Smooth muscle cell (in vitro differentiated cells): ENCODE measurements around the gene CDC42BPA. TPM values are rescaled to one million over a fixed set of nuclear protein-coding genes. Genes with fewer than 3 reads are reported as not detected.
A peak's percentile ranks its signal among the peaks of the same experiment; 100 is the strongest.

ENCODE experiments used
- DNase-seq: peaks from one replicate; lab custom pipeline; 2025; ENCODE audit not compliant: unreplicated experiment; lab: John Stamatoyannopoulos, UW
- H2AFZ ChIP-seq: fragments of 200-600 bp; sonication (generic); 2 replicates; pipeline ENCODE4 v1.6.0; 2016; ENCODE audit warnings: antibody characterized with exemption, low read depth, mild to moderate bottlenecking
- H3F3A ChIP-seq: fragments of 200-600 bp; sonication (generic); 2 replicates; pipeline ENCODE4 v1.6.0; 2017; ENCODE audit warnings: antibody characterized with exemption, low read depth
- H3K27ac ChIP-seq: fragments of 200-600 bp; sonication (generic); 2 replicates; pipeline ENCODE4 v1.5.1; 2016; ENCODE audit warnings: low read depth, mild to moderate bottlenecking
- H3K27me3 ChIP-seq: fragments of 200-600 bp; sonication (generic); 2 replicates; pipeline ENCODE4 v1.6.1; 2016; ENCODE audit warnings: low read depth, mild to moderate bottlenecking
- H3K36me3 ChIP-seq: fragments of 200-600 bp; sonication (generic); 2 replicates; pipeline ENCODE4 v1.5.1; 2016; ENCODE audit warnings: low read depth
- H3K4me1 ChIP-seq: fragments of 200-600 bp; sonication (generic); 2 replicates; pipeline ENCODE4 v1.5.1; 2016; ENCODE audit warnings: low read depth
- H3K4me2 ChIP-seq: fragments of 200-600 bp; sonication (generic); 2 replicates; pipeline ENCODE4 v1.6.0; 2016; ENCODE audit warnings: mild to moderate bottlenecking
- H3K4me3 ChIP-seq: fragments of 200-600 bp; sonication (generic); 2 replicates; pipeline ENCODE4 v1.5.1; 2016; ENCODE audit warnings: mild to moderate bottlenecking
- H3K79me2 ChIP-seq: fragments of 200-600 bp; sonication (generic); 2 replicates; pipeline ENCODE4 v1.6.0; 2016; ENCODE audit warnings: low read depth, mild to moderate bottlenecking
- H3K9ac ChIP-seq: fragments of 200-600 bp; sonication (generic); 2 replicates; pipeline ENCODE4 v1.6.0; 2016; ENCODE audit warnings: low read depth
- H3K9me3 ChIP-seq: fragments of 200-600 bp; sonication (generic); replicated peaks from 2 replicates; pipeline ENCODE4 v1.5.1; 2016; ENCODE audit warnings: low read depth
- H4K20me1 ChIP-seq: fragments of 200-600 bp; sonication (generic); 2 replicates; pipeline ENCODE4 v1.6.0; 2016; ENCODE audit warnings: low read depth
- WGBS: methylation state at CpG from one replicate; pipeline ENCODE4 v1.1.7; 2016; ENCODE audit warnings: low lambda C conversion rate; 5-methylcytosine and 5-hydroxymethylcytosine counted together
- polyA plus RNA-seq: library from polyadenylated mRNA; unstranded; fragments of >200 nt; fragmentation: Nextera tagmentation; extraction: Ambion mirVana; gene quantifications from 2 replicates; pipeline ENCODE4 v1.2.1, GENCODE V29; 2016
- total RNA-seq: library from RNA; depleted of rRNA; stranded (reverse); fragments of >200 nt; gene quantifications from 2 replicates; pipeline ENCODE4 v1.2.3, GENCODE V29; 2014
- TF ChIP-seq, protein P1 (sequence below): fragments of 200-600 bp; sonication (generic); IDR thresholded peaks from 2 replicates; pipeline ENCODE4 v1.5.1; 2017; ENCODE audit warnings: borderline replicate concordance, mild to moderate bottlenecking, antibody characterized with exemption; ENCODE audit not compliant: insufficient read depth, poor library complexity, severe bottlenecking

Gene CDC42BPA
- total and polyA plus RNA-seq, 2 experiments from 2014 or later, result 14.8 to 34.9 TPM

DNA sequence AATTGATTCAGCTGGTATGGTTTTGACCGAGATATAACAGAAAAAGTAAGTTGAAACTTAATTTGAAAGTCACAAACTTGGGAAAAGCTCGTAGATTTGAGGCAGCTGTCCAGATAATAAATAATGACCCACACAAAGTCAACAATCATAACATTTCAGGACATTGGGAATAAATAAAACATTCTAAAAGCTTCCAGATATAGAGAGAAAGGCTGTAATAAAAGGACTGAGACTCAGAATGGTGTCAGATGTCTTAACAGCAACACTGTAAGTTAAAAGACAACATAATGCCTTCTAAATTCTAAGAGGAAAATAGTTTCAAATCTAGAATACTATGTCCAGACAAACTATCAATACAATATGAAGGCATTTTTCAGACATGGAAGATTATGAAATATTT lies 163.3 kb downstream of the CDC42BPA start:
- TF ChIP-seq, protein P1, sequence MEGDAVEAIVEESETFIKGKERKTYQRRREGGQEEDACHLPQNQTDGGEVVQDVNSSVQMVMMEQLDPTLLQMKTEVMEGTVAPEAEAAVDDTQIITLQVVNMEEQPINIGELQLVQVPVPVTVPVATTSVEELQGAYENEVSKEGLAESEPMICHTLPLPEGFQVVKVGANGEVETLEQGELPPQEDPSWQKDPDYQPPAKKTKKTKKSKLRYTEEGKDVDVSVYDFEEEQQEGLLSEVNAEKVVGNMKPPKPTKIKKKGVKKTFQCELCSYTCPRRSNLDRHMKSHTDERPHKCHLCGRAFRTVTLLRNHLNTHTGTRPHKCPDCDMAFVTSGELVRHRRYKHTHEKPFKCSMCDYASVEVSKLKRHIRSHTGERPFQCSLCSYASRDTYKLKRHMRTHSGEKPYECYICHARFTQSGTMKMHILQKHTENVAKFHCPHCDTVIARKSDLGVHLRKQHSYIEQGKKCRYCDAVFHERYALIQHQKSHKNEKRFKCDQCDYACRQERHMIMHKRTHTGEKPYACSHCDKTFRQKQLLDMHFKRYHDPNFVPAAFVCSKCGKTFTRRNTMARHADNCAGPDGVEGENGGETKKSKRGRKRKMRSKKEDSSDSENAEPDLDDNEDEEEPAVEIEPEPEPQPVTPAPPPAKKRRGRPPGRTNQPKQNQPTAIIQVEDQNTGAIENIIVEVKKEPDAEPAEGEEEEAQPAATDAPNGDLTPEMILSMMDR, result no peak
- Histone ChIP-seq H3K27me3 (no peaks in the 10 kb centered on the region), H3K4me3 (no peak overlapping the region), H3F3A (no peaks in the 10 kb centered on the region), H3K36me3 (peaks cover 3% of the 10 kb centered on the region), H3K79me2 (peaks cover 17% of the 10 kb centered on the region), H3K4me1 (no peaks in the 10 kb centered on the region), H4K20me1 (peaks cover 4% of the 10 kb centered on the region), H3K27ac (no peak overlapping the region), H3K9me3 (peaks cover 4% of the 10 kb centered on the region), H2AFZ (no peak overlapping the region), H3K9ac (no peak overlapping the region), H3K4me2 (no peak overlapping the region)
- DNase-seq, result no peak
- WGBS, result 94% methylated on average over 2 of the region's 2 CpGs

DNA sequence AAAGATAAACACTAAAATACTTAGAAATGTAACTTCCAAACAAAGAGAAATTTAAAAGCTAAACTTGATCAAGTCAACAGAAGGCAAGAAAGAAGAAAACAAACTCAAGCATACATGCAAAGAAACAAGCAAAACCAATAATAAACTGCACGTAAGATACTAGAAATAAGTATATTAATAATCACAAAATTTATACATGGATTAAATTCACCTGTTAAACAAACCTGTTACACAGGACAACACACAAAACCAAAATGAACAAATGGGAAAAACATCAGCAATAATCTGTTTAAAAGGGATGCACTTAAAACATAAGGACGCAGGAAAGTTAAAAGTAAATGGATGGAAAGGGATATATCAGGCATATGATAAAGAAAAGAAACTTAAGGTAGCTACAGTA lies 165.8 kb downstream of the CDC42BPA start:
- H3K9ac ChIP-seq, result no peak overlapping the region
- H2AFZ ChIP-seq, result no peak overlapping the region
- TF ChIP-seq, protein P1, result no peak
- H3K79me2 ChIP-seq, result peaks cover 21% of the 10 kb centered on the region
- no peaks in the 10 kb centered on the region for H3F3A ChIP-seq
- no peak overlapping the region for H3K27ac ChIP-seq
- H3K4me3 ChIP-seq, result no peak overlapping the region
- no peak overlapping the region for H3K4me2 ChIP-seq
- DNase-seq, result no peak
- H3K27me3 ChIP-seq, result no peaks in the 10 kb centered on the region
- peaks cover 4% of the 10 kb centered on the region for H3K9me3 ChIP-seq
- peaks cover 3% of the 10 kb centered on the region for H3K36me3 ChIP-seq
- no peaks in the 10 kb centered on the region for H3K4me1 ChIP-seq
- 99% methylated on average over 2 of the region's 2 CpGs for WGBS
- H4K20me1 ChIP-seq, result peaks cover 4% of the 10 kb centered on the region

- Histone ChIP-seq H3F3A (no peaks in the 10 kb centered on the region), H3K79me2 (no peaks in the 10 kb centered on the region), H3K27ac (peak overlapping the region; percentile 67), H3K9me3 (no peaks in the 10 kb centered on the region), H3K9ac (no peak overlapping the region), H2AFZ (no peak overlapping the region), H3K36me3 (peaks cover 15% of the 10 kb centered on the region), H4K20me1 (no peaks in the 10 kb centered on the region), H3K4me1 (peaks cover 11% of the 10 kb centered on the region), H3K4me2 (peak overlapping the region; percentile 50), H3K27me3 (no peaks in the 10 kb centered on the region), H3K4me3 (no peak overlapping the region)
- WGBS, result 17% methylated on average over 1 of the region's 1 CpG
- no peak for DNase-seq
- TF ChIP-seq, protein P1, result no peak
These were observed 177.9 kb downstream of the CDC42BPA start for GRCh38 chr1:227140376-227140775.

DNA sequence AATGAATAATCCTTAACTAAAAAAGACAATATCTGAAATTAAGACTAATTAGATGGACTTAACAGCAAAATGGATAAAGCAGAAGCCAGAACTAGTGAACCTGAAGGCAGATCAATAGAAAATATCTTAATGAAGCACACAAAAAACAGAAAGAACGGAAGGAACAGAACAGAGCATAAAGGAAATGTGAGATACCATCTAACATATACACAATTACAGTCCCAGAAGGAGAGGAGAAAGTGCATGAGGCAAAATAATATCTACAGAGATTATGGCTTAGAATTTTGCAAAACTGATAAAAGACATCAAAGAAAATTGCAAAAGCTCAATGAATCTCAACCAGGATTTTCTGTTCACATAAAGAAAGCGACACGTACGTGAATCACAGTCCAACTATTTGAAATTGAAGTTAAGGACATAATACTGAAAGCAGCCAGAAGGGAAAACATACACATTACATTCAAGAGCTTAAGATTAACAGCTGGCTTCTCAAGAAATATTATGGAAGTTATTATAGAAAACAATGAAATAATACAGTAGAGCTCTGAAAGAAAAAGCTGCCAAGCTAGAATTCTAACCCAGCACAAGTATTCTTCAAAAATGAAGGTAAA lies 182.0 kb downstream of the CDC42BPA start:
- Histone ChIP-seq H3K9me3 (no peaks in the 10 kb centered on the region), H2AFZ (no peak overlapping the region), H3K27ac (peak overlapping the region; percentile 73), H4K20me1 (no peaks in the 10 kb centered on the region), H3K79me2 (no peaks in the 10 kb centered on the region), H3K27me3 (no peaks in the 10 kb centered on the region), H3K4me1 (peaks cover 11% of the 10 kb centered on the region), H3K36me3 (no peaks in the 10 kb centered on the region), H3F3A (no peaks in the 10 kb centered on the region), H3K4me2 (peak overlapping the region; percentile 75), H3K9ac (no peak overlapping the region), H3K4me3 (peak overlapping the region; percentile 2)
- WGBS, result 33% methylated on average over 4 of the region's 4 CpGs
- no peak for DNase-seq
- TF ChIP-seq, protein P1, result no peak
